Ovary (tissue), 9 donors: ENCODE measurements around the gene C13orf46. TPM values are rescaled to one million over a fixed set of nuclear protein-coding genes. Genes with fewer than 3 reads are reported as not detected.

Experiments used
- DNase-seq, 5 donors: peaks; one replicate each; pipeline ENCODE4 v3.0.0-alpha.2; 2019 to 2020
- H3K27ac ChIP-seq, 2 donors: fragments of 200-600 bp; one replicate each; pipeline versions ENCODE4 v1.5.1 to v1.8.0; 2019 to 2022
- H3K27me3 ChIP-seq: fragments of 200-600 bp; one replicate; pipeline ENCODE4 v1.8.0; 2022
- H3K36me3 ChIP-seq: fragments of 200-600 bp; sonication (generic); one replicate; pipeline ENCODE4 v1.5.1; 2019
- H3K4me1 ChIP-seq: one replicate; pipeline ENCODE4 v1.8.1; 2013; ENCODE audit warnings: mild to moderate bottlenecking, moderate library complexity; ENCODE audit not compliant: insufficient read depth
- H3K4me3 ChIP-seq: fragments of 200-600 bp; sonication (generic); one replicate; pipeline ENCODE4 v1.5.1; 2017
- H3K9me3 ChIP-seq, 2 donors: fragments of 200-600 bp in 1 of 2; sonication (generic) in 1 of 2; one replicate each; pipeline versions ENCODE4 v1.5.1 to v1.8.1; 2013 to 2019; ENCODE audit warnings: mild to moderate bottlenecking in 1 of 2, moderate library complexity in 1 of 2
- EP300 ChIP-seq: sonication (generic); formaldehyde crosslinking; IDR thresholded peaks from one replicate; pipeline ENCODE4 v1.6.1; 2017; ENCODE audit warnings: antibody characterized with exemption
- POLR2A ChIP-seq: fragments of 450-650 bp; IDR thresholded peaks from one replicate; pipeline ENCODE4 v1.6.1; 2017; ENCODE audit warnings: antibody characterized with exemption, mild to moderate bottlenecking, moderate library complexity
- WGBS, 3 donors: extraction: QIAGEN DNeasy Blood & Tissue Kit in 1 of 3; methylation state at CpG; one replicate each; pipeline versions ENCODE4 v1.1.5 to v1.1.7; 2013 to 2017; 5-methylcytosine and 5-hydroxymethylcytosine counted together
- intact Hi-C, 4 donors: fragments of 100-400 bp; cut with DNase I; formaldehyde crosslinking; loops; one replicate each; pipeline versions ENCODE4 v1.11.0 to v1.15.1; 2022 to 2023
- polyA plus RNA-seq, 2 donors: library from polyadenylated mRNA; stranded (reverse); fragments of 200-250 nt in 1 of 2; fragments of 350-450 nt in 1 of 2; fragmentation: Illumina TruSeq in 1 of 2; extraction: RNeasy Lipid Tissue Mini Kit (QIAGEN cat#74804) in 1 of 2; gene quantifications; one replicate each; pipeline ENCODE4 v1.2.3, GENCODE V29; 2013 to 2014
- total RNA-seq, 7 donors: library from RNA; depleted of rRNA in 2 of 7; stranded (reverse); fragments of >200 nt in 2 of 7; fragmentation: NEBNext Ultra II Directional in 3 of 7; extraction: Animal tissue kit (Norgen Biotek cat#: 25700) in 3 of 7; gene quantifications; one replicate each; pipeline versions ENCODE4 v1.1.0 to v1.2.4, GENCODE V29; 2016 to 2023
- TF ChIP-seq, protein P1 (sequence below), 3 donors: fragments of 450-650 bp in 2 of 3; fragments of 200-600 bp in 1 of 3; IDR thresholded peaks; one replicate each; pipeline versions ENCODE4 v1.5.1 to v1.8.0; 2016 to 2022; ENCODE audit warnings: antibody characterized with exemption in 3 of 3, mild to moderate bottlenecking in 1 of 3
- donor health status: DM: no; HTN: no; CAD: no; lungs with moderate emphysema.
- donor health status: DM: no; HTN: no; CAD: no.
- donor health status: Bipolar disorder and iron deficiency.
- donor health status: DM: yes; HTN: yes; CAD: no.
- donor health status: DM: no; HTN: no; CAD: no.
- donor health status: DM: yes; HTN: yes; CAD: no.

C13orf46 gene
- total and polyA plus RNA-seq, 9 donors = 0.05 to 2.0 (median 0.50) TPM; not detected in 2

GRCh38 chr13:113904411-113904810 lies 69.5 kb downstream of the C13orf46 start:
- Histone ChIP-seq H3K9me3 (no peaks in the 10 kb centered on the region), H3K36me3 (no peaks in the 10 kb centered on the region), H3K4me1 (no peaks in the 10 kb centered on the region), H3K4me3 (no peak overlapping the region), H3K27me3 (no peaks in the 10 kb centered on the region), H3K27ac (no peak overlapping the region)
- peak in 1 of 5 donors; percentile 41 for DNase-seq
- WGBS, 3 donors = 43 to 71% (median 60%) methylated on average over 8 of the region's 8 CpGs
- intact Hi-C loops = no loop called here
- TF ChIP-seq, protein P1, sequence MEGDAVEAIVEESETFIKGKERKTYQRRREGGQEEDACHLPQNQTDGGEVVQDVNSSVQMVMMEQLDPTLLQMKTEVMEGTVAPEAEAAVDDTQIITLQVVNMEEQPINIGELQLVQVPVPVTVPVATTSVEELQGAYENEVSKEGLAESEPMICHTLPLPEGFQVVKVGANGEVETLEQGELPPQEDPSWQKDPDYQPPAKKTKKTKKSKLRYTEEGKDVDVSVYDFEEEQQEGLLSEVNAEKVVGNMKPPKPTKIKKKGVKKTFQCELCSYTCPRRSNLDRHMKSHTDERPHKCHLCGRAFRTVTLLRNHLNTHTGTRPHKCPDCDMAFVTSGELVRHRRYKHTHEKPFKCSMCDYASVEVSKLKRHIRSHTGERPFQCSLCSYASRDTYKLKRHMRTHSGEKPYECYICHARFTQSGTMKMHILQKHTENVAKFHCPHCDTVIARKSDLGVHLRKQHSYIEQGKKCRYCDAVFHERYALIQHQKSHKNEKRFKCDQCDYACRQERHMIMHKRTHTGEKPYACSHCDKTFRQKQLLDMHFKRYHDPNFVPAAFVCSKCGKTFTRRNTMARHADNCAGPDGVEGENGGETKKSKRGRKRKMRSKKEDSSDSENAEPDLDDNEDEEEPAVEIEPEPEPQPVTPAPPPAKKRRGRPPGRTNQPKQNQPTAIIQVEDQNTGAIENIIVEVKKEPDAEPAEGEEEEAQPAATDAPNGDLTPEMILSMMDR (IDR thresholded peaks at IDR 0.05) = peak in 1 of 3 donors; percentile 32
- TF ChIP-seq EP300 = no peak

GRCh38 chr13:113903912-113904311 lies 70.0 kb downstream of the C13orf46 start:
- Histone ChIP-seq H3K27me3 (no peaks in the 10 kb centered on the region), H3K9me3 (no peaks in the 10 kb centered on the region), H3K27ac (no peak overlapping the region), H3K36me3 (no peaks in the 10 kb centered on the region), H3K4me3 (no peak overlapping the region), H3K4me1 (no peaks in the 10 kb centered on the region)
- no peak for DNase-seq
- no peak for TF ChIP-seq POLR2A
- TF ChIP-seq EP300 = no peak
- TF ChIP-seq, protein P1 (IDR thresholded peaks at IDR 0.05) = no peak
- intact Hi-C loops = no loop called here
- 78 to 92% (median 81%) methylated on average over 9 of the region's 9 CpGs for WGBS, 3 donors

Other genes starting within 250 kb of the C13orf46 start
- 10 to 100 TPM in 4 of 7 donors, 1 to 10 TPM in 2, under 1 TPM in 1; 0.60 to 18.6 (median 10.4) TPM for gene TMEM255B, start 214.8 kb downstream of the C13orf46 start, total RNA-seq
- gene TMEM255B, start 214.8 kb downstream of the C13orf46 start, polyA plus RNA-seq = 1 to 10 TPM; 2.1 to 7.9 TPM
- gene GAS6, start 110.0 kb downstream of the C13orf46 start, total RNA-seq = 100 to 1,000 TPM in 6 of 7 donors, 10 to 100 TPM in 1; 98.3 to 336 (median 143) TPM
- 100 to 1,000 TPM in 1 of 2 donors, 10 to 100 TPM in 1; 44.9 to 183 TPM for gene GAS6, start 110.0 kb downstream of the C13orf46 start, polyA plus RNA-seq
- gene RASA3, start 158.5 kb upstream of the C13orf46 start, total RNA-seq = 10 to 100 TPM in 3 of 7 donors, 1 to 10 TPM in 4; 5.4 to 16.9 (median 9.4) TPM
- 1 to 10 TPM; 6.8 to 9.8 TPM for gene RASA3, start 158.5 kb upstream of the C13orf46 start, polyA plus RNA-seq
- gene CFAP97D2, start 205.2 kb upstream of the C13orf46 start, total RNA-seq = 1 to 10 TPM in 2 of 7 donors, under 1 TPM in 1, not detected in 4; 0.28 to 5.2 (median 3.1) TPM
- not detected for gene CFAP97D2, start 205.2 kb upstream of the C13orf46 start, polyA plus RNA-seq